ENCODE data around the gene ACHE.
"Not testable (repeated sequence)": the region's sequence is repeated elsewhere in the genome, so short reads cannot be mapped to it uniquely, and the experiment has no call there.

The ACHE gene

GRCh38 chr7:100895701-100895955 lies at the start of gene ACHE:
Gene ACHE, minus strand, starts transcription at chr7:100895888. Its CDS starts 1,656 bp downstream, at chr7:100894232.
- no peak for DNase-seq

GRCh38 chr7:100944138-100944537 lies 48.5 kb upstream of the ACHE start:
- DNase-seq = no peak

DNA sequence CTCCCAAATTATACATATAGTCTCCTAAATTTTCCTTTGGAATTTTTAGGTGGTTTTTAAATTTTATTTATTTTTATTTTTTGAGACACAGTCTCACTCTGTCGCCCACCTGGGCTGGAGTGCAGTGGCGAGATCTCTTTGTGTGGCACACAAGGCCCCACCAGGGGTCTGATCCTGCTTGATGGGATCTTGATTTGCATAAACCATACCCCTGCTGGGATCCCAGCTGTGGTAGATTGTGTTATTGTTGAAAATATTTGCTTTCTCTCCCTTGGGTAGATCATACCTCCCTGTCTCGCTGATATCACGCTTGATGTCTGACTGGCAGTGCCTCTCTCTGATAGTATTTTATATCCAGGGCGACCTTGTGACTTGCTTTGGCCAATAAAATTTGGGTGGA lies 48.0 kb upstream of the ACHE start:
- no peak for DNase-seq

DNA sequence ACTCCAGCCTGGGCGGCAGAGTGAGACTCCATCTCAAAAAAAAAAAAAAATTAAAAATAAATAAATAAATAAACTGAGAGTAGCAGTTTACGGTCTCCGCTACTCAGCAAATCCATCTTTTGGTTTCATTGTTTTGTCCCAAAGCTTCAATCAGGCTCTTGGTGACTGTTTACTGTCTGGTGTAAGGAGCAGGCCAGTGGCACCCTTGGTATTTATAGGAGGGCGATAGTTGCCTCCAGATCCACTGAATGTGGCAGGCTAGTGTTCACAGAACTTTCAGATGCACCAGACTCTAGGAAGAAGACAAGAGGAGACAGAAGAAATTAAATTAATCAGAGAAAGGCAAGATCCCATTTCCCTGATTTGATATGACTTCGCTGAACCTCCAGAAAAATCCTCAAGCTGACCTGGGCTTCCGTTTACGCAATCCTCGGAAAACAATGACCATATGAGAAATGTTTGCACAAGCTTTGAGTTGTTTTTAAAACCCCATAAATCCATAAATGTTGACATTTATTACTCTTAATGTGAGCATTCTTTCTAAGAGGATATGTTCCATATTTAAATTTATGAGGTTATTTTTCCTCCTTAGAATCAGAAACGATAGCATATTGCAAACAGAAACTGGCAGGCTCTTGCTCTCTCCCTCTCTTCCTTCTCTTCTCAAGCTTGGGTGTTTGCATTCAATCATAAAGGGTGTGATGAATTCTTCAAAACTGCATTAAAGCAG lies 46.5 kb upstream of the ACHE start:
- DNase-seq = no peak

- not testable (repeated sequence) for DNase-seq
Observed at GRCh38 chr7:100936167-100936566, 40.5 kb upstream of the ACHE start.

GRCh38 chr7:100935381-100935780 lies 39.7 kb upstream of the ACHE start:
- DNase-seq = not testable (repeated sequence)

DNA sequence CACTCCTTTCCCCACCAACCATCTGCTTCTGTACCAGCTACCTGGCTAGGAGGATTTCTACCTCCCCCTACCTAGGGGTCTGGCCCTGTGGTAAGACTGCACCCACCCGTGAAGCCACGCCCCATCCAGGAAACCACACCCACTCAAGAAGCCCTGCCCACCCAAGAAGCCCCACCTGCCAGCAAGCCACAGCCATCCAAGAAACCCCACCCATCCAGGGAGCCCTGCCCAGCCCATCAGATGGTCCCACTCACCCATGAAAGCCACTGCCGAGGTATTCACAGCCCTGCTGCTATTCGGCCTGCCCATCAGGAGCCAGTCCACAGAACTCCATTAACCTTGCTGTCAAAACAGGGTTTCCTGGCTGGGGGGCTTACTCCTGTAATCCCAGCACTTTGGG lies 38.0 kb upstream of the ACHE start:
- no peak for DNase-seq

DNA sequence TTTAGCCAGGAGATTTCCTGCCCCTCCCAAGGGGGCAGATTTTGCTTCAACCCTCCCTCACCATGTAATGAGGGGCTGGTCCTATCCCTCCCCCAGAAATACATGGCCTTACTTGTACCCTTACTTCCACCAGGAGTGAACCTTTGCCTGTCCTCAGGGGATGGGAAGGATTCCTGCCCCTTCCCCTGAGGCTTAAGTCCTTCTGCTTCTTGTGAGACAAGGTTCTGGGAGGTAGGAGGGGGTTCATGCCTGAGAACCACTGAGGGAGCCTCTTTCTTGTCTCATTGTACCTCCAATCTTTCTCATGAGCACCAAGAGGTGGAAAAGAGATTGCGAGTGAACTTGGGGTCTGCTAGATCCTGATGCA lies 34.1 kb upstream of the ACHE start:
- no peak for DNase-seq

- DNase-seq = not testable (repeated sequence)
Observed at GRCh38 chr7:100923616-100924015, 27.9 kb upstream of the ACHE start.

- no peak for DNase-seq
Observed at GRCh38 chr7:100921039-100921438, 25.4 kb upstream of the ACHE start.

DNA sequence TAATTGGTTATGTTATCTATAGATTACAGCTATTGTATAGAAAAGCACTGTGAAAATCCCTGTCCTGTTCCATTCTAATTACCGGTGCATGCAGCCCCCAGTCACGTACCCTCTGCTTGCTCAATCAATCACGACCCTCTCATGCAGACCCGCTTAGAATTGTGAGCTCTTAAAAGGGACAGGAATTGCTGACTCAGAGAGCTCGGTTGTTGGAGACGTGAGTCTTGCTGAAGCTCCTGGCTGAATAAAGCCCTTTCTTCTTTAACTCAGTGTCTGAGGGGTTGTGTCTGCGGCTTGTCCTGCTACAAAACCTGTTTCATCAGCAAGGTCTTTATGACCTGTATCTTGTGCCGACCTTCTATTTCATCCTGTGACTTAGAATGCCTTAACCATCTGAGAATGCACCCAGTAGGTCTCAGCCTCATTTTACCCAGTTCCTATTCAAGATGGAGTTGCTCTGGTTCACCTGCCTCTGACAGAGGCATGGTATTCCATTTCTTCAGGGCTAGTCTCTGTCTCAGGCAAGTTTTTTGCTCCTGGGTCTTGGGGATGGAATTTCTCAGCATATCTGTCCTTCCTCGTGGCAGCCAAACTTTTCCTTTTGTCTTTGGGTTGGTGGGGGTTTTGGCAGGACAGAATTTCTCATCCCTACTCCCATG lies 24.2 kb upstream of the ACHE start:
- DNase-seq = not testable (repeated sequence)

GRCh38 chr7:100919335-100919734 lies 23.6 kb upstream of the ACHE start:
- not testable (repeated sequence) for DNase-seq

DNA sequence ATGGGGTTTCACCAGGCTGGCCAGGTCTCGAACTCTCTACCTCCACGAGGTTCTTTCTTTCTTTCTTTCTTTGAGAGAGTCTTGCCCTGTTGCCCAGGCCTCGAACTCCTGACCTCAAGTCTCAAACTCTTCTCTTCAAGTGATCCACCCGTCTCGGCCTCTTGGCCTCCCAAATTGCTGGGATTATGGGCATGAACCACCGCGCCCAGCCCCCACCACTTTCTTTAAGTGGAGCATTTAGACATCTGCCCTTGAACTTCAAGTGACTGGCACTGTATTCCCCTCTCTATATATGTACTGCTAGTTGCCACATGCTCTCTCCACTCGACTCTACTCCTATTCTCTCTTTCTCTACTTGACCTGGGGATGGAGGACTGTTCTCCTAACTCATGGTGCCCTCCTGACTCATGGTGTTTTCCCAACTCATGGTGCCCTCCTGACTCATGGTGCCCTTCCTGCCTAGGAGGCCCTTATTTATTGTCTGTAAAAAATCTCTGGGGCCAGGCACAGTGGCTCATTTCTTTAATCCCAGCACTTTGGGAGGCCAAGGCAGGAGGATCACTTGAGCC lies 19.3 kb upstream of the ACHE start:
- no peak for DNase-seq

DNA sequence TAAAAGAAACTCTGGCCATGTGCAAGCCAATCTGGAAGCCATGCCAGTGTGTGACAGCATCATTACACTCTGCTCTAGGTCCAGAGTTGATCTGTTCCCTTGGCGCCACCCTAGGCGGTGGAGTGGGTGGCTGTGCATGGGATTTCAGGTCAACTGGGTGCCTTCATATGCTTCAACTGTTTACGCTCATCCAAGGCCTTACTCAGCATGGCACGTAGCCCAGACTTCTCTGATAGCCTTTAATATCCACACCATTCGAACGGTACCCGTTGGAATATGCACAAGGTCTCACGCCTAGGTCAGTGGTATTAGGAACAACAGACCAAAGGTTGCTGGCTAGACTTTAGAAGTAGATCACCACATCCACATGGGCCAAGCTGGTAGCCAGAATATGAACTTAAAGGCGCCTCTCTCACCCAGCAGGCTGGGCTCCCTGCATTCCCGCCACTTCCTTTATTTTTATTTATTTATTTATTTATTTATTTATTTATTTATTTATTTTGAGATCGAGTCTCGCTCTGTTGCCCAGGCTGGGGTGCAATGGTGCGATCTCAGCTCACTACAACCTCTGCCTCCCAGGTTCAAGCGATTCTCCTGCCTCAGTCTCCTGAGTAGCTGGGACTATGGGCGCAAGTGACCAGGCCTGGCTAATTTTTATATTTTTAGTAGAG lies 18.7 kb upstream of the ACHE start:
- DNase-seq = no peak

- no peak for DNase-seq
Observed at GRCh38 chr7:100911484-100911883, 15.8 kb upstream of the ACHE start.

DNA sequence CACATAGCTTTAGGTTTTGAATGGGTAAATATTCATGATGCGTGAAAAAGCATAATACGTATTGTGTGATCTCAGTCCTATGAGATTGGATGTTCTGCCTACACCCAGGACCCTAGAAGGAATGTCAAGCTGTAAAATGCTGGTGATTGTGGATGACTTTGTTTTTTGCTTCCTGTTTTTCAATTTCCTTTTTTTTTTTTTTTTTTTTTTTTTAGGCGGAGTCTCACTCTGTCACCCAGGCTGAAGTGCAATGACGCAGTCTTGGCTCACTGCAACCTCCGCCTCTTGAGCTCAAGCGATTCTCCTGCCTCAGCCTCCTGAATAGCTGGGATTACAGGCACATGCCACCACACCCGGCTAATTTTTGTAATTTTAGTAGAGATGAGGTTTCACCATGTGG lies 14.8 kb upstream of the ACHE start:
- not testable (repeated sequence) for DNase-seq

DNA sequence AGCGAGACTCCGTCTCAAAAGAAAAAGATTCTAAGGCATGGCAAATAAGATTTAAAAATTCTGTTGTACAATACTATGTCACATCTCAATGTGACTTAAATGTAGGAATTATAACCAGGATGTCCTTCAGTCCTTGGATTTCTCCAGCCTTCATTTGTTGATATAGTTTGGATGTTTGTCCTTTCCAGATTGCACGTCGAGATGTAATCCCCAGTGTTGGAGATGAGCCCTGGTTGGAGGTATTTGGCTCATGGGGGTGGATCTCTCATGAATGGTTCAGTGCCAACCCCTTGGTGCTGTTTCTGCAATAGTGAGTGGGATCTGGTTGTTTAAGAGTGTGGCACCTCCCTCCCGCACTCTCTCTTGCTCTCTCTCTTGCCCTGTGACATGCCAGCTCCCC lies 12.8 kb upstream of the ACHE start:
- DNase-seq = no peak

- DNase-seq = no peak
Observed at GRCh38 chr7:100902638-100903037, 7.0 kb upstream of the ACHE start.

- no peak for DNase-seq
Observed at GRCh38 chr7:100901921-100902332, 6.2 kb upstream of the ACHE start.

DNA sequence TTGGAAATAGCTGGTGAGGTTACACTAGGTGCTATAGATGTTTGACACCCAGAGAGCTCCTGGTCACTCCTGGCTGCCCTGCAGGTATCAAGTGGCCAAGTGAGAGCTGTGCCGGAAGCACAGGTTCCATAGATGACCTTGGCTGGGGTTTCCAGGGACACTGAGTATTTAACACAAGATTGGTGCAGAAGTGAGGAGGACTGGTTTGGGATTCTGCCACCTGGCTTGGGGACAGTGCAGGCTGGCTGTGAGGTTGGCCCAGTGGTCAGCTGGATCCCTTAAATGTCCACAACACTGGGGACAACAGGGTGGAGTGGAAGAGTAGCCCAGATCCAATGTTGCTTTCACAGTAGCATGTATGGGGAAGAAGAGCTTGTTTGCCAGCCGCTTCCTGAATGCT lies 5.3 kb upstream of the ACHE start:
- no peak for DNase-seq

GRCh38 chr7:100899432-100899831 lies 3.7 kb upstream of the ACHE start:
- no peak for DNase-seq

- no peak for DNase-seq
Observed at GRCh38 chr7:100897772-100898454, 2.2 kb upstream of the ACHE start.
